ENCODE results near the gene SLC39A11. TPM values are rescaled to one million over a fixed set of nuclear protein-coding genes. Genes with fewer than 3 reads are reported as not detected.
A peak's percentile ranks its signal among the peaks of the same experiment; 100 is the strongest.

SLC39A11 gene
- total and polyA plus RNA-seq, 2 of the 13 experiments (the other 11 are each of a cell fraction or from before 2014, with no cell fraction given): 17.2 to 31.5 TPM

GRCh38 chr17:72749119-72749572 lies 343.3 kb downstream of the SLC39A11 start (continued):
- TF ChIP-seq, protein P1, sequence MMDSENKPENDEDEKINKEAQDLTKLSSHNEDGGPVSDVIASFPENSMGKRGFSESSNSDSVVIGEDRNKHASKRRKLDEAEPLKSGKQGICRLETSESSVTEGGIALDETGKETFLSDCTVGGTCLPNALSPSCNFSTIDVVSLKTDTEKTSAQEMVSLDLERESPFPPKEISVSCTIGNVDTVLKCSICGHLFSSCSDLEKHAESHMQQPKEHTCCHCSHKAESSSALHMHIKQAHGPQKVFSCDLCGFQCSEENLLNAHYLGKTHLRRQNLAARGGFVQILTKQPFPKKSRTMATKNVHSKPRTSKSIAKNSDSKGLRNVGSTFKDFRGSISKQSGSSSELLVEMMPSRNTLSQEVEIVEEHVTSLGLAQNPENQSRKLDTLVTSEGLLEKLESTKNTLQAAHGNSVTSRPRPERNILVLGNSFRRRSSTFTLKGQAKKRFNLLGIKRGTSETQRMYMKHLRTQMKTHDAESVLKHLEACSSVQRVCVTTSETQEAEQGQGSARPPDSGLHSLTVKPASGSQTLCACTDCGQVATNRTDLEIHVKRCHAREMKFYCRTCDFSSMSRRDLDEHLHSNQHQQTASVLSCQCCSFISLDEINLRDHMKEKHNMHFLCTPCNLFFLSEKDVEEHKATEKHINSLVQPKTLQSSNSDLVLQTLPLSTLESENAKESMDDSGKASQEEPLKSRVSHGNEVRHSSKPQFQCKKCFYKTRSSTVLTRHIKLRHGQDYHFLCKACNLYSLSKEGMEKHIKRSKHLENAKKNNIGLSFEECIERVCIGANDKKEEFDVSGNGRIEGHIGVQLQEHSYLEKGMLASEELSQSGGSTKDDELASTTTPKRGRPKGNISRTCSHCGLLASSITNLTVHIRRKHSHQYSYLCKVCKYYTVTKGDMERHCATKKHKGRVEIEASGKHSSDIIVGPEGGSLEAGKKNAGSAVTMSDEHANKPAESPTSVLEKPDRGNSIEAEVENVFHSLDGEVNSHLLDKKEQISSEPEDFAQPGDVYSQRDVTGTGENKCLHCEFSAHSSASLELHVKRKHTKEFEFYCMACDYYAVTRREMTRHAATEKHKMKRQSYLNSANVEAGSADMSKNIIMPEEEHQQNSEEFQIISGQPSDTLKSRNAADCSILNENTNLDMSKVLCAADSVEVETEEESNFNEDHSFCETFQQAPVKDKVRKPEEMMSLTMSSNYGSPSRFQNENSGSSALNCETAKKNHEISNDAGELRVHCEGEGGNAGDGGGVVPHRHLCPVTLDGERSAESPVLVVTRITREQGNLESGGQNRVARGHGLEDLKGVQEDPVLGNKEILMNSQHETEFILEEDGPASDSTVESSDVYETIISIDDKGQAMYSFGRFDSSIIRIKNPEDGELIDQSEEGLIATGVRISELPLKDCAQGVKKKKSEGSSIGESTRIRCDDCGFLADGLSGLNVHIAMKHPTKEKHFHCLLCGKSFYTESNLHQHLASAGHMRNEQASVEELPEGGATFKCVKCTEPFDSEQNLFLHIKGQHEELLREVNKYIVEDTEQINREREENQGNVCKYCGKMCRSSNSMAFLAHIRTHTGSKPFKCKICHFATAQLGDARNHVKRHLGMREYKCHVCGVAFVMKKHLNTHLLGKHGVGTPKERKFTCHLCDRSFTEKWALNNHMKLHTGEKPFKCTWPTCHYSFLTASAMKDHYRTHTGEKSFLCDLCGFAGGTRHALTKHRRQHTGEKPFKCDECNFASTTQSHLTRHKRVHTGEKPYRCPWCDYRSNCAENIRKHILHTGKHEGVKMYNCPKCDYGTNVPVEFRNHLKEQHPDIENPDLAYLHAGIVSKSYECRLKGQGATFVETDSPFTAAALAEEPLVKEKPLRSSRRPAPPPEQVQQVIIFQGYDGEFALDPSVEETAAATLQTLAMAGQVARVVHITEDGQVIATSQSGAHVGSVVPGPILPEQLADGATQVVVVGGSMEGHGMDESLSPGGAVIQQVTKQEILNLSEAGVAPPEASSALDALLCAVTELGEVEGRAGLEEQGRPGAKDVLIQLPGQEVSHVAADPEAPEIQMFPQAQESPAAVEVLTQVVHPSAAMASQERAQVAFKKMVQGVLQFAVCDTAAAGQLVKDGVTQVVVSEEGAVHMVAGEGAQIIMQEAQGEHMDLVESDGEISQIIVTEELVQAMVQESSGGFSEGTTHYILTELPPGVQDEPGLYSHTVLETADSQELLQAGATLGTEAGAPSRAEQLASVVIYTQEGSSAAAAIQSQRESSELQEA (CRISPR knock-in tag; IDR thresholded peaks at IDR 0.05; ENCODE audit: not compliant biosample characterization): peak; percentile 38
- TF ChIP-seq ZNF34 (CRISPR knock-in tag; IDR thresholded peaks at IDR 0.05; ENCODE audit: borderline replicate concordance) (no peak), ZNF44 (CRISPR knock-in tag; IDR thresholded peaks at IDR 0.05) (no peak), ZMYM4 (CRISPR knock-in tag; IDR thresholded peaks at IDR 0.05) (peak; percentile 67), ZFY (CRISPR knock-in tag; IDR thresholded peaks at IDR 0.05) (no peak), ZBTB7B (CRISPR knock-in tag; IDR thresholded peaks at IDR 0.05) (no peak), ZNF253 (CRISPR knock-in tag; IDR thresholded peaks at IDR 0.05; ENCODE audit: borderline replicate concordance) (no peak), TFDP1 (CRISPR knock-in tag; IDR thresholded peaks at IDR 0.05; ENCODE audit: borderline replicate concordance) (no peak), FOXP1 (IDR thresholded peaks at IDR 0.05) (no peak), FOXP1 (CRISPR knock-in tag; IDR thresholded peaks at IDR 0.05) (0 out of 2 replicates have a peak, but pooled peaks have one; percentile 11), ZNF354B (CRISPR knock-in tag; IDR thresholded peaks at IDR 0.05) (no peak), NR1H2 (CRISPR knock-in tag; IDR thresholded peaks at IDR 0.05; ENCODE audit: borderline replicate concordance, low read depth) (no peak), KLF11 (CRISPR knock-in tag; IDR thresholded peaks at IDR 0.05) (no peak), HOXA5 (CRISPR knock-in tag; IDR thresholded peaks at IDR 0.05) (peak; percentile 93), ZFP36L1 (CRISPR knock-in tag; IDR thresholded peaks at IDR 0.05) (no peak), ZNF879 (CRISPR knock-in tag; IDR thresholded peaks at IDR 0.05) (no peak), NFYC (CRISPR knock-in tag; IDR thresholded peaks at IDR 0.05) (no peak)
- TF ChIP-seq, protein P2, sequence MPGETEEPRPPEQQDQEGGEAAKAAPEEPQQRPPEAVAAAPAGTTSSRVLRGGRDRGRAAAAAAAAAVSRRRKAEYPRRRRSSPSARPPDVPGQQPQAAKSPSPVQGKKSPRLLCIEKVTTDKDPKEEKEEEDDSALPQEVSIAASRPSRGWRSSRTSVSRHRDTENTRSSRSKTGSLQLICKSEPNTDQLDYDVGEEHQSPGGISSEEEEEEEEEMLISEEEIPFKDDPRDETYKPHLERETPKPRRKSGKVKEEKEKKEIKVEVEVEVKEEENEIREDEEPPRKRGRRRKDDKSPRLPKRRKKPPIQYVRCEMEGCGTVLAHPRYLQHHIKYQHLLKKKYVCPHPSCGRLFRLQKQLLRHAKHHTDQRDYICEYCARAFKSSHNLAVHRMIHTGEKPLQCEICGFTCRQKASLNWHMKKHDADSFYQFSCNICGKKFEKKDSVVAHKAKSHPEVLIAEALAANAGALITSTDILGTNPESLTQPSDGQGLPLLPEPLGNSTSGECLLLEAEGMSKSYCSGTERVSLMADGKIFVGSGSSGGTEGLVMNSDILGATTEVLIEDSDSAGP (CRISPR knock-in tag; IDR thresholded peaks at IDR 0.05; ENCODE audit: borderline replicate concordance): 0 out of 2 replicates have a peak, but pooled peaks have one; percentile 52

All from HepG2 (cell line).